GM23338 (cell line): Measurements from ENCODE around the gene TTLL5. TPM values are rescaled to one million over a fixed set of nuclear protein-coding genes. Genes with fewer than 3 reads are reported as not detected.

ENCODE experiments used
- ATAC-seq: fragments of 200-7000 bp; cut with Tn5 transposase; 3 replicates; pipeline ENCODE4 v1.9.1; 2020
- DNase-seq: peaks from one replicate; pipeline ENCODE4 v3.0.0-alpha.2; 2015; ENCODE audit warnings: low spot score
- H2AFZ ChIP-seq: fragments of 200-600 bp; sonication (generic); 2 replicates; pipeline ENCODE4 v1.8.0; 2016; ENCODE audit warnings: antibody characterized with exemption, mild to moderate bottlenecking, moderate library complexity
- H3F3A ChIP-seq: fragments of 200-600 bp; sonication (generic); replicated peaks from 2 replicates; pipeline ENCODE4 v1.8.0; 2017; ENCODE audit warnings: antibody characterized with exemption, mixed run types, low read depth
- H3K27ac ChIP-seq: fragments of 200-600 bp; sonication (generic); 2 replicates; pipeline ENCODE4 v1.6.1; 2016; ENCODE audit warnings: low read depth
- H3K27me3 ChIP-seq: fragments of 200-600 bp; sonication (generic); 2 replicates; pipeline ENCODE4 v1.8.0; 2016; ENCODE audit warnings: mild to moderate bottlenecking, mixed run types, moderate library complexity; ENCODE audit not compliant: insufficient read depth
- H3K36me3 ChIP-seq: fragments of 200-600 bp; sonication (generic); 2 replicates; pipeline ENCODE4 v1.8.0; 2016; ENCODE audit warnings: mild to moderate bottlenecking; ENCODE audit not compliant: insufficient read depth
- H3K4me1 ChIP-seq: fragments of 200-600 bp; sonication (generic); 2 replicates; pipeline ENCODE4 v1.8.0; 2016; ENCODE audit warnings: mild to moderate bottlenecking, moderate library complexity; ENCODE audit not compliant: insufficient read depth
- H3K4me2 ChIP-seq: fragments of 200-600 bp; sonication (generic); 2 replicates; pipeline ENCODE4 v1.7.1; 2017; ENCODE audit warnings: mixed run types
- H3K4me3 ChIP-seq: fragments of 200-600 bp; sonication (generic); 2 replicates; pipeline ENCODE4 v1.6.1; 2016; ENCODE audit warnings: mixed run types
- H3K79me2 ChIP-seq: fragments of 200-600 bp; sonication (generic); replicated peaks from 2 replicates; pipeline ENCODE4 v1.8.0; 2017; ENCODE audit warnings: mild to moderate bottlenecking; ENCODE audit not compliant: insufficient read depth
- H3K9me2 ChIP-seq: fragments of 200-600 bp; sonication (generic); 2 replicates; pipeline ENCODE4 v1.8.0; 2017; ENCODE audit not compliant: insufficient read depth
- H4K20me1 ChIP-seq: fragments of 200-600 bp; sonication (generic); replicated peaks from 2 replicates; pipeline ENCODE4 v1.8.0; 2017; ENCODE audit warnings: mild to moderate bottlenecking; ENCODE audit not compliant: insufficient read depth
- H3K27ac Mint-ChIP-seq: 2 replicates; pipeline ENCODE4 v1.8.0; 2020; ENCODE audit warnings: inconsistent platforms, mild to moderate bottlenecking, moderate library complexity, mixed read lengths
- H3K27me3 Mint-ChIP-seq: 3 replicates; pipeline ENCODE4 v1.8.0; 2022; ENCODE audit warnings: low read depth, mild to moderate bottlenecking, moderate library complexity, mixed read lengths, inconsistent platforms; ENCODE audit not compliant: insufficient read depth, poor library complexity
- H3K36me3 Mint-ChIP-seq: 3 replicates; pipeline ENCODE4 v1.8.0; 2021; ENCODE audit warnings: low read depth, mild to moderate bottlenecking, inconsistent platforms, moderate library complexity, mixed read lengths
- H3K4me1 Mint-ChIP-seq: 3 replicates; pipeline ENCODE4 v1.8.0; 2020; ENCODE audit warnings: mild to moderate bottlenecking, inconsistent platforms, mixed read lengths
- H3K4me3 Mint-ChIP-seq: 3 replicates; pipeline ENCODE4 v1.8.0; 2021; ENCODE audit warnings: moderate library complexity, mild to moderate bottlenecking, inconsistent platforms, mixed read lengths
- H3K9me3 Mint-ChIP-seq: 3 replicates; pipeline ENCODE4 v1.8.0; 2020; ENCODE audit warnings: moderate library complexity, mild to moderate bottlenecking, inconsistent platforms, mixed read lengths
- CREB1 ChIP-seq: fragments of 250-450 bp; sonication (Bioruptor Pico); IDR thresholded peaks from 2 replicates; pipeline ENCODE4 v1.5.0; 2020; ENCODE audit warnings: low read depth, mild to moderate bottlenecking, moderate library complexity
- NANOG ChIP-seq: IDR thresholded peaks from 2 replicates; pipeline ENCODE4 v1.6.1; 2016; ENCODE audit warnings: antibody characterized with exemption, borderline replicate concordance
- POLR2AphosphoS5 ChIP-seq: IDR thresholded peaks from 2 replicates; pipeline ENCODE4 v1.6.1; 2016; ENCODE audit warnings: antibody characterized with exemption, low read depth
- ZNF114 ChIP-seq: fragments of 250-450 bp; sonication (Bioruptor Pico); IDR thresholded peaks from 2 replicates; pipeline ENCODE4 v1.5.0; 2020; ENCODE audit warnings: mild to moderate bottlenecking, moderate library complexity
- ZNF331 ChIP-seq: fragments of 250-450 bp; sonication (Bioruptor Pico); IDR thresholded peaks from 2 replicates; pipeline ENCODE4 v1.5.0; 2020; ENCODE audit warnings: low read depth, mild to moderate bottlenecking, moderate library complexity
- polyA plus RNA-seq: library from polyadenylated mRNA; unstranded; fragments of >200 nt; fragmentation: Nextera tagmentation; extraction: Ambion mirVana; gene quantifications from 2 replicates; pipeline ENCODE4 v1.2.1, GENCODE V29; 2016
- total RNA-seq: library from RNA; depleted of rRNA; stranded (reverse); fragments of >200 nt; shearing (Covaris generic); gene quantifications from 2 replicates; pipeline ENCODE4 v1.2.3, GENCODE V29; 2014
- TF ChIP-seq, protein P1 (sequence below): fragments of 250-450 bp; sonication (Bioruptor Pico); IDR thresholded peaks from 2 replicates; pipeline ENCODE4 v1.5.0; 2020; ENCODE audit warnings: mild to moderate bottlenecking, moderate library complexity
- TF ChIP-seq, protein P2 (sequence below): IDR thresholded peaks from 2 replicates; pipeline ENCODE4 v1.6.1; 2016; ENCODE audit warnings: antibody characterized with exemption

The TTLL5 gene
- total and polyA plus RNA-seq, 2 experiments from 2014 or later = 33.5 to 35.4 TPM

GRCh38 chr14:75832621-75833297 lies 171.7 kb downstream of the TTLL5 start (continued):
- TF ChIP-seq, protein P1, sequence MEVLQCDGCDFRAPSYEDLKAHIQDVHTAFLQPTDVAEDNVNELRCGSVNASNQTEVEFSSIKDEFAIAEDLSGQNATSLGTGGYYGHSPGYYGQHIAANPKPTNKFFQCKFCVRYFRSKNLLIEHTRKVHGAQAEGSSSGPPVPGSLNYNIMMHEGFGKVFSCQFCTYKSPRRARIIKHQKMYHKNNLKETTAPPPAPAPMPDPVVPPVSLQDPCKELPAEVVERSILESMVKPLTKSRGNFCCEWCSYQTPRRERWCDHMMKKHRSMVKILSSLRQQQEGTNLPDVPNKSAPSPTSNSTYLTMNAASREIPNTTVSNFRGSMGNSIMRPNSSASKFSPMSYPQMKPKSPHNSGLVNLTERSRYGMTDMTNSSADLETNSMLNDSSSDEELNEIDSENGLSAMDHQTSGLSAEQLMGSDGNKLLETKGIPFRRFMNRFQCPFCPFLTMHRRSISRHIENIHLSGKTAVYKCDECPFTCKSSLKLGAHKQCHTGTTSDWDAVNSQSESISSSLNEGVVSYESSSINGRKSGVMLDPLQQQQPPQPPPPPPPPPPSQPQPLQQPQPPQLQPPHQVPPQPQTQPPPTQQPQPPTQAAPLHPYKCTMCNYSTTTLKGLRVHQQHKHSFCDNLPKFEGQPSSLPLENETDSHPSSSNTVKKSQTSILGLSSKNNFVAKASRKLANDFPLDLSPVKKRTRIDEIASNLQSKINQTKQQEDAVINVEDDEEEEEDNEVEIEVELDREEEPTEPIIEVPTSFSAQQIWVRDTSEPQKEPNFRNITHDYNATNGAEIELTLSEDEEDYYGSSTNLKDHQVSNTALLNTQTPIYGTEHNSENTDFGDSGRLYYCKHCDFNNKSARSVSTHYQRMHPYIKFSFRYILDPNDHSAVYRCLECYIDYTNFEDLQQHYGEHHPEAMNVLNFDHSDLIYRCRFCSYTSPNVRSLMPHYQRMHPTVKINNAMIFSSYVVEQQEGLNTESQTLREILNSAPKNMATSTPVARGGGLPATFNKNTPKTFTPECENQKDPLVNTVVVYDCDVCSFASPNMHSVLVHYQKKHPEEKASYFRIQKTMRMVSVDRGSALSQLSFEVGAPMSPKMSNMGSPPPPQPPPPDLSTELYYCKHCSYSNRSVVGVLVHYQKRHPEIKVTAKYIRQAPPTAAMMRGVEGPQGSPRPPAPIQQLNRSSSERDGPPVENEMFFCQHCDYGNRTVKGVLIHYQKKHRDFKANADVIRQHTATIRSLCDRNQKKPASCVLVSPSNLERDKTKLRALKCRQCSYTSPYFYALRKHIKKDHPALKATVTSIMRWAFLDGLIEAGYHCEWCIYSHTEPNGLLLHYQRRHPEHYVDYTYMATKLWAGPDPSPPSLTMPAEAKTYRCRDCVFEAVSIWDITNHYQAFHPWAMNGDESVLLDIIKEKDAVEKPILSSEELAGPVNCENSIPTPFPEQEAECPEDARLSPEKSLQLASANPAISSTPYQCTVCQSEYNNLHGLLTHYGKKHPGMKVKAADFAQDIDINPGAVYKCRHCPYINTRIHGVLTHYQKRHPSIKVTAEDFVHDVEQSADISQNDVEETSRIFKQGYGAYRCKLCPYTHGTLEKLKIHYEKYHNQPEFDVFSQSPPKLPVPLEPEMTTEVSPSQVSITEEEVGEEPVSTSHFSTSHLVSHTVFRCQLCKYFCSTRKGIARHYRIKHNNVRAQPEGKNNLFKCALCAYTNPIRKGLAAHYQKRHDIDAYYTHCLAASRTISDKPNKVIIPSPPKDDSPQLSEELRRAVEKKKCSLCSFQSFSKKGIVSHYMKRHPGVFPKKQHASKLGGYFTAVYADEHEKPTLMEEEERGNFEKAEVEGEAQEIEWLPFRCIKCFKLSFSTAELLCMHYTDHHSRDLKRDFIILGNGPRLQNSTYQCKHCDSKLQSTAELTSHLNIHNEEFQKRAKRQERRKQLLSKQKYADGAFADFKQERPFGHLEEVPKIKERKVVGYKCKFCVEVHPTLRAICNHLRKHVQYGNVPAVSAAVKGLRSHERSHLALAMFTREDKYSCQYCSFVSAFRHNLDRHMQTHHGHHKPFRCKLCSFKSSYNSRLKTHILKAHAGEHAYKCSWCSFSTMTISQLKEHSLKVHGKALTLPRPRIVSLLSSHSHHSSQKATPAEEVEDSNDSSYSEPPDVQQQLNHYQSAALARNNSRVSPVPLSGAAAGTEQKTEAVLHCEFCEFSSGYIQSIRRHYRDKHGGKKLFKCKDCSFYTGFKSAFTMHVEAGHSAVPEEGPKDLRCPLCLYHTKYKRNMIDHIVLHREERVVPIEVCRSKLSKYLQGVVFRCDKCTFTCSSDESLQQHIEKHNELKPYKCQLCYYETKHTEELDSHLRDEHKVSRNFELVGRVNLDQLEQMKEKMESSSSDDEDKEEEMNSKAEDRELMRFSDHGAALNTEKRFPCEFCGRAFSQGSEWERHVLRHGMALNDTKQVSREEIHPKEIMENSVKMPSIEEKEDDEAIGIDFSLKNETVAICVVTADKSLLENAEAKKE (CRISPR knock-in tag) = no peak
- TF ChIP-seq CREB1 (CRISPR knock-in tag) (no peak), POLR2AphosphoS5 (no peak), NANOG (no peak), ZNF114 (CRISPR knock-in tag) (no peak), ZNF331 (CRISPR knock-in tag) (no peak)
- TF ChIP-seq, protein P2, sequence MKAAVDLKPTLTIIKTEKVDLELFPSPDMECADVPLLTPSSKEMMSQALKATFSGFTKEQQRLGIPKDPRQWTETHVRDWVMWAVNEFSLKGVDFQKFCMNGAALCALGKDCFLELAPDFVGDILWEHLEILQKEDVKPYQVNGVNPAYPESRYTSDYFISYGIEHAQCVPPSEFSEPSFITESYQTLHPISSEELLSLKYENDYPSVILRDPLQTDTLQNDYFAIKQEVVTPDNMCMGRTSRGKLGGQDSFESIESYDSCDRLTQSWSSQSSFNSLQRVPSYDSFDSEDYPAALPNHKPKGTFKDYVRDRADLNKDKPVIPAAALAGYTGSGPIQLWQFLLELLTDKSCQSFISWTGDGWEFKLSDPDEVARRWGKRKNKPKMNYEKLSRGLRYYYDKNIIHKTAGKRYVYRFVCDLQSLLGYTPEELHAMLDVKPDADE = no peak

DNA sequence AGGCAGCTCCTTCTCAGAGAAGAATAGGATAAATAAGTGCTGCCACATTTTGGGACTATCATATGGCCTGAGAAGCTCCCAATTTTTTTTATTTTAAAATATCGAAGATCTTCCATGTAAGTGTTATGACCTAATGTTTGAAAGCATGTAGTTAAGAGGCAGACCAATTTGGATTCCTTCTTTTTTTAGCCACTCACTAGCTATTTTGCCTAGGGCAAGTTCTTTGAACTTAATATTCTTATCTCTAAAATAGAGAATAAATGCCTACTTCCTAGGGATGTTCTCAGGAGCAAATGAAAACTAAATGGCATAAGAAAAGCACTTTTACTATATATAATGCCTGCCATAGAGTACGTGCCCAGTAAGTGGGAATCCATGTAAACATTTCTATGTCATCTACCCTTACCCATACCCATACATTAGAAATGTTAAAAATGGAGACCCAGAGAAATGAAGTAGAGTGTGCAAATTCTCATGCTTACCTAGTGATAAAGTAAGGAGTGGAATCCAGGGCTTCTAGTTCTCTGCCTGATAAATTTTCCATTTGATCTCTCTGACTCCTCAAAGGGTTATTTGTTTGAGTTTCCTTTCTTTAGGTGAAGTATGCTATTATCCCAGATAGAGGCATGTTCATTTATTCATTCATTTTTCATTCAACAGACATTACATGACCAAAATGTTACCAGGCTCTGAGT lies 172.4 kb downstream of the TTLL5 start:
- H3K4me3 ChIP-seq = no peak overlapping the region
- H4K20me1 ChIP-seq = no peaks in the 10 kb centered on the region
- peaks cover 5% of the 10 kb centered on the region; the same call in 2 of the 3 replicates for H3K36me3 Mint-ChIP-seq
- H3F3A ChIP-seq = no peaks in the 10 kb centered on the region
- H3K4me3 Mint-ChIP-seq = no peak overlapping the region
- H3K79me2 ChIP-seq = no peaks in the 10 kb centered on the region
- DNase-seq (no peak), ATAC-seq (no peak)
- H2AFZ ChIP-seq = no peak overlapping the region
- no peaks in the 10 kb centered on the region for H3K4me1 ChIP-seq
- no peak overlapping the region for H3K27ac Mint-ChIP-seq
- no peaks in the 10 kb centered on the region for H3K9me3 Mint-ChIP-seq
- H3K36me3 ChIP-seq = no peaks in the 10 kb centered on the region
- H3K9me2 ChIP-seq = no peaks in the 10 kb centered on the region
- no peak overlapping the region for H3K4me2 ChIP-seq
- H3K27ac ChIP-seq = no peak overlapping the region
- H3K27me3 ChIP-seq = no peaks in the 10 kb centered on the region
- H3K4me1 Mint-ChIP-seq = peaks cover 4% of the 10 kb centered on the region; the same call in 1 of the 3 replicates
- H3K27me3 Mint-ChIP-seq = no peaks in the 10 kb centered on the region
- TF ChIP-seq, protein P1 (CRISPR knock-in tag) = no peak
